Measurements from ENCODE around the gene DENND10.
"Not testable (repeated sequence)": the region's sequence is repeated elsewhere in the genome, so short reads cannot be mapped to it uniquely, and the experiment has no call there.

GRCh38 chr10:119107106-119107505, 3.2 kb downstream of the DENND10 start:
- TF ChIP-seq POLR2A, POLR2AphosphoS5 (IDR thresholded peaks at IDR 0.05; ENCODE audit: low read depth, low read length): not testable (repeated sequence)

All from GM12891 (cell line).